ENCODE measurements around the gene CCL17. TPM values are rescaled to one million over a fixed set of nuclear protein-coding genes. Genes with fewer than 3 reads are reported as not detected.

The CCL17 gene
- total RNA-seq, 1 experiment from 2014 or later, result not detected

DNA sequence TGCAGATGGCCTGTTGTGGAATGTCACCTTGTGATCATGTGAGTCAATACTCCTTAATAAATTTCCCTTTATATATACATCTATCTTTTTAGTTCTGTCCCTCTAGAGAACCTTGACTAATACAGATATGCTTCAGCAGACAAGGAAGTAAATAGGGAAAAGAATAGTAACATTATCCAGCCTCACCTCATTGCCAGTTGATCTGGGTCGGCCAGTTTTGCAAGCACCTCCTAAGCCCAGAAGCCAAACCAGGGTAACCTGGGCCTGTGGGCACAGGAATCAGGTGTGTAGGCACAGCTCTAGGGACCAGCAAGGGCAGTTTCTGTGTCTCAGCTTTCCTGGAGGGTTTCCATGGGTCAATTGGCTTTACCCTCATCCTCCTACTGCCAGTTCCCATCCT, 11.9 kb upstream of the CCL17 start:
- Histone ChIP-seq H2AFZ (no peak overlapping the region), H3K4me3 (no peak overlapping the region), H3K27ac (peak overlapping the region; percentile 78), H3F3A (ENCODE audit: insufficient read depth, low read depth) (peaks cover 50% of the 10 kb centered on the region), H3K9me3 (ENCODE audit: insufficient read depth, low read depth) (no peaks in the 10 kb centered on the region), H3K79me2 (ENCODE audit: low read depth) (no peaks in the 10 kb centered on the region), H3K36me3 (ENCODE audit: low read depth) (no peaks in the 10 kb centered on the region), H3K9me2 (ENCODE audit: insufficient read depth) (no peaks in the 10 kb centered on the region), H4K20me1 (ENCODE audit: insufficient read depth) (no peaks in the 10 kb centered on the region), H3K27me3 (ENCODE audit: insufficient read depth, low read depth) (no peaks in the 10 kb centered on the region), H3K4me2 (peak overlapping the region; percentile 56), H3K4me1 (replicated peaks; ENCODE audit: insufficient read depth) (peaks cover 47% of the 10 kb centered on the region)
- TF ChIP-seq, protein P1, sequence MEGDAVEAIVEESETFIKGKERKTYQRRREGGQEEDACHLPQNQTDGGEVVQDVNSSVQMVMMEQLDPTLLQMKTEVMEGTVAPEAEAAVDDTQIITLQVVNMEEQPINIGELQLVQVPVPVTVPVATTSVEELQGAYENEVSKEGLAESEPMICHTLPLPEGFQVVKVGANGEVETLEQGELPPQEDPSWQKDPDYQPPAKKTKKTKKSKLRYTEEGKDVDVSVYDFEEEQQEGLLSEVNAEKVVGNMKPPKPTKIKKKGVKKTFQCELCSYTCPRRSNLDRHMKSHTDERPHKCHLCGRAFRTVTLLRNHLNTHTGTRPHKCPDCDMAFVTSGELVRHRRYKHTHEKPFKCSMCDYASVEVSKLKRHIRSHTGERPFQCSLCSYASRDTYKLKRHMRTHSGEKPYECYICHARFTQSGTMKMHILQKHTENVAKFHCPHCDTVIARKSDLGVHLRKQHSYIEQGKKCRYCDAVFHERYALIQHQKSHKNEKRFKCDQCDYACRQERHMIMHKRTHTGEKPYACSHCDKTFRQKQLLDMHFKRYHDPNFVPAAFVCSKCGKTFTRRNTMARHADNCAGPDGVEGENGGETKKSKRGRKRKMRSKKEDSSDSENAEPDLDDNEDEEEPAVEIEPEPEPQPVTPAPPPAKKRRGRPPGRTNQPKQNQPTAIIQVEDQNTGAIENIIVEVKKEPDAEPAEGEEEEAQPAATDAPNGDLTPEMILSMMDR (conservative IDR thresholded peaks at IDR 0.05), result no peak
- TF ChIP-seq EZH2 (IDR thresholded peaks at IDR 0.05; ENCODE audit: low read depth), result no peak
- CTCF ChIA-PET, result interaction anchor here (0.9 kb wide), 1 partner anchor 24 kb away, joined by 6 read pairs; no protein-coding TSS in a partner anchor
- DNase-seq, result peak; percentile 82 to 90
- POLR2A ChIA-PET (ENCODE audit: unreplicated experiment), result no interaction called here
- BruUV-seq (replicated peaks), result no TSS peak
- intact Hi-C loops (cut with micrococcal nuclease; ENCODE audit: unreplicated experiment), result loop anchor here (1.0 to 2.0 kb wide), 2 partner anchors 32 to 51 kb away; no protein-coding TSS in a partner anchor

DNA sequence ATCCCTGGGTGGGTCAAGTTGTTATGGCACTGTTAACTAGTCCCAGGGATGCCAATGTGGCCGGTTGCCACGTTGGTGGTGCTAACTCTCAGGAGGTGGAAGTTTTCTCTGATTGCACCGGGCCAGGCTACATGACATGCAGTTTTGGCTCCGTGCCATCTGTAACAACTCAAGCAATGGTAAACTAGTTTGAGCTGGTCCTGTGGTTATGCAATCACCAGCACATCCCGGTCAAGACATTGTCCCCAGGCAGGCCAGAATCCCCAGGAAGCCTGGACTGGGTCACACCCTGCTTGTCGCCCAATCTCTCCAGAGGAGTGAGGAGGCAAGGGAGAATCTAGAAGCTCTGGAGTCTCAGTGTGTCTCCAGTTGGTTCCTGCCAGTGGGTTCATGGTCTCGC, 10.1 kb upstream of the CCL17 start:
- H3K79me2 ChIP-seq (ENCODE audit: low read depth), result no peaks in the 10 kb centered on the region
- peak; percentile 60 to 64 for DNase-seq
- no peaks in the 10 kb centered on the region for H3K9me2 ChIP-seq (ENCODE audit: insufficient read depth)
- no peaks in the 10 kb centered on the region for H3K27me3 ChIP-seq (ENCODE audit: insufficient read depth, low read depth)
- no TSS peak for BruUV-seq (replicated peaks)
- no peak overlapping the region for H2AFZ ChIP-seq
- H3K4me2 ChIP-seq, result peak overlapping the region; percentile 26; the same call in 1 of the 2 replicates
- CTCF ChIA-PET, result interaction anchor here (0.7 kb wide), 1 partner anchor 22 kb away, joined by 3 read pairs; no protein-coding TSS in a partner anchor
- no peak overlapping the region for H3K27ac ChIP-seq
- H4K20me1 ChIP-seq (ENCODE audit: insufficient read depth), result no peaks in the 10 kb centered on the region
- TF ChIP-seq, protein P1 (conservative IDR thresholded peaks at IDR 0.05), result no peak
- TF ChIP-seq EZH2 (IDR thresholded peaks at IDR 0.05; ENCODE audit: low read depth), result no peak
- H3K9me3 ChIP-seq (ENCODE audit: insufficient read depth, low read depth), result no peaks in the 10 kb centered on the region
- H3K4me1 ChIP-seq (replicated peaks; ENCODE audit: insufficient read depth), result peaks cover 33% of the 10 kb centered on the region
- H3K4me3 ChIP-seq, result no peak overlapping the region
- intact Hi-C loops (cut with micrococcal nuclease; ENCODE audit: unreplicated experiment), result loop anchor here (1.0 kb wide), 1 partner anchor 16 kb away; no protein-coding TSS in a partner anchor
- H3K36me3 ChIP-seq (ENCODE audit: low read depth), result no peaks in the 10 kb centered on the region
- H3F3A ChIP-seq (ENCODE audit: insufficient read depth, low read depth), result peaks cover 38% of the 10 kb centered on the region
- POLR2A ChIA-PET (ENCODE audit: unreplicated experiment), result interaction anchor here (0.5 to 1.0 kb wide), 3 partner anchors 17 to 565 kb away, joined by 3 to 8 read pairs (median 6); partner anchors contain the start of genes CIAPIN1 and COQ9

DNA sequence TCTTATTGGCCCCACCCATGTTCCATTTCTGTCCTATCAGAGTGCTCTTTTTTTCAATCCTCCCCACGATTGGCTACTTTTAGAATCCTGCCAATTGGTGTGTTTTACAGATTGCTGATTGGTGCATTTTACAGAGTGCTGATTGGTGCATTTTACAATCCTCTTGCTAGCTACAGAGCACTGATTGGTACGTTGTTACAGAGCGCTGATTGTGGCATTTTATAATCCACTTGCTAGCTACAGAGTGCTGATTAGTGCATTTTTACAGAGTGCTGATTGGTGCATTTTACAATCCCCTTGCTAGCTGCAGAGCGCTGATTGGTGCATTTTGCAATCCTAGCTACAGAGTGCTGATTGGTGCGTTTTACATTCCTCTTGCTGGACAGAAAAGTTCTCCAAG, 9.5 kb upstream of the CCL17 start:
- Histone ChIP-seq H3K36me3 (ENCODE audit: low read depth) (no peaks in the 10 kb centered on the region), H3F3A (ENCODE audit: insufficient read depth, low read depth) (peaks cover 37% of the 10 kb centered on the region), H3K4me1 (replicated peaks; ENCODE audit: insufficient read depth) (peaks cover 33% of the 10 kb centered on the region), H3K4me3 (no peak overlapping the region), H3K79me2 (ENCODE audit: low read depth) (no peaks in the 10 kb centered on the region), H3K9me3 (ENCODE audit: insufficient read depth, low read depth) (no peaks in the 10 kb centered on the region), H3K27me3 (ENCODE audit: insufficient read depth, low read depth) (no peaks in the 10 kb centered on the region), H3K27ac (no peak overlapping the region), H3K9me2 (ENCODE audit: insufficient read depth) (no peaks in the 10 kb centered on the region), H2AFZ (no peak overlapping the region), H3K4me2 (no peak overlapping the region), H4K20me1 (ENCODE audit: insufficient read depth) (no peaks in the 10 kb centered on the region)
- TF ChIP-seq, protein P1 (conservative IDR thresholded peaks at IDR 0.05), result no peak
- TF ChIP-seq EZH2 (IDR thresholded peaks at IDR 0.05; ENCODE audit: low read depth), result no peak
- intact Hi-C loops (cut with micrococcal nuclease; ENCODE audit: unreplicated experiment), result no loop called here
- ChIA-PET POLR2A (ENCODE audit: unreplicated experiment) (interaction anchor here (0.5 to 1.0 kb wide), 2 partner anchors 17 to 52 kb away, joined by 6 to 8 read pairs; partner anchors contain the start of genes CIAPIN1 and COQ9), CTCF (no interaction called here)
- DNase-seq, result peak in 1 of 2 experiments; percentile 28
- BruUV-seq (replicated peaks), result no TSS peak

Data from PC-9 (cell line).